ENCODE data around the gene ANKS1A. TPM values are rescaled to one million over a fixed set of nuclear protein-coding genes. Genes with fewer than 3 reads are reported as not detected.

ANKS1A gene
- total and polyA plus RNA-seq, 2 experiments from 2014 or later, result 12.1 to 31.9 TPM

- DNase-seq (ENCODE audit: low spot score) (no peak), ATAC-seq (no peak)
- no peak overlapping the region for H3K4me2 ChIP-seq
- no peak overlapping the region for H3K4me3 ChIP-seq
- peaks cover 41% of the 10 kb centered on the region for H3K79me2 ChIP-seq (replicated peaks; ENCODE audit: insufficient read depth)
- H2AFZ ChIP-seq, result no peak overlapping the region
- H3K36me3 Mint-ChIP-seq (ENCODE audit: low read depth), result no peaks in the 10 kb centered on the region
- no peaks in the 10 kb centered on the region for H3K9me3 Mint-ChIP-seq
- TF ChIP-seq STAT1 (IDR thresholded peaks at IDR 0.05; ENCODE audit: unreplicated experiment), result no peak
- no peak for TF ChIP-seq NANOG (IDR thresholded peaks at IDR 0.05; ENCODE audit: borderline replicate concordance)
- no peak for TF ChIP-seq JUNB (IDR thresholded peaks at IDR 0.05; ENCODE audit: unreplicated experiment)
- no peak for TF ChIP-seq CREB1 (CRISPR knock-in tag; IDR thresholded peaks at IDR 0.05; ENCODE audit: low read depth)
- TF ChIP-seq, protein P1, sequence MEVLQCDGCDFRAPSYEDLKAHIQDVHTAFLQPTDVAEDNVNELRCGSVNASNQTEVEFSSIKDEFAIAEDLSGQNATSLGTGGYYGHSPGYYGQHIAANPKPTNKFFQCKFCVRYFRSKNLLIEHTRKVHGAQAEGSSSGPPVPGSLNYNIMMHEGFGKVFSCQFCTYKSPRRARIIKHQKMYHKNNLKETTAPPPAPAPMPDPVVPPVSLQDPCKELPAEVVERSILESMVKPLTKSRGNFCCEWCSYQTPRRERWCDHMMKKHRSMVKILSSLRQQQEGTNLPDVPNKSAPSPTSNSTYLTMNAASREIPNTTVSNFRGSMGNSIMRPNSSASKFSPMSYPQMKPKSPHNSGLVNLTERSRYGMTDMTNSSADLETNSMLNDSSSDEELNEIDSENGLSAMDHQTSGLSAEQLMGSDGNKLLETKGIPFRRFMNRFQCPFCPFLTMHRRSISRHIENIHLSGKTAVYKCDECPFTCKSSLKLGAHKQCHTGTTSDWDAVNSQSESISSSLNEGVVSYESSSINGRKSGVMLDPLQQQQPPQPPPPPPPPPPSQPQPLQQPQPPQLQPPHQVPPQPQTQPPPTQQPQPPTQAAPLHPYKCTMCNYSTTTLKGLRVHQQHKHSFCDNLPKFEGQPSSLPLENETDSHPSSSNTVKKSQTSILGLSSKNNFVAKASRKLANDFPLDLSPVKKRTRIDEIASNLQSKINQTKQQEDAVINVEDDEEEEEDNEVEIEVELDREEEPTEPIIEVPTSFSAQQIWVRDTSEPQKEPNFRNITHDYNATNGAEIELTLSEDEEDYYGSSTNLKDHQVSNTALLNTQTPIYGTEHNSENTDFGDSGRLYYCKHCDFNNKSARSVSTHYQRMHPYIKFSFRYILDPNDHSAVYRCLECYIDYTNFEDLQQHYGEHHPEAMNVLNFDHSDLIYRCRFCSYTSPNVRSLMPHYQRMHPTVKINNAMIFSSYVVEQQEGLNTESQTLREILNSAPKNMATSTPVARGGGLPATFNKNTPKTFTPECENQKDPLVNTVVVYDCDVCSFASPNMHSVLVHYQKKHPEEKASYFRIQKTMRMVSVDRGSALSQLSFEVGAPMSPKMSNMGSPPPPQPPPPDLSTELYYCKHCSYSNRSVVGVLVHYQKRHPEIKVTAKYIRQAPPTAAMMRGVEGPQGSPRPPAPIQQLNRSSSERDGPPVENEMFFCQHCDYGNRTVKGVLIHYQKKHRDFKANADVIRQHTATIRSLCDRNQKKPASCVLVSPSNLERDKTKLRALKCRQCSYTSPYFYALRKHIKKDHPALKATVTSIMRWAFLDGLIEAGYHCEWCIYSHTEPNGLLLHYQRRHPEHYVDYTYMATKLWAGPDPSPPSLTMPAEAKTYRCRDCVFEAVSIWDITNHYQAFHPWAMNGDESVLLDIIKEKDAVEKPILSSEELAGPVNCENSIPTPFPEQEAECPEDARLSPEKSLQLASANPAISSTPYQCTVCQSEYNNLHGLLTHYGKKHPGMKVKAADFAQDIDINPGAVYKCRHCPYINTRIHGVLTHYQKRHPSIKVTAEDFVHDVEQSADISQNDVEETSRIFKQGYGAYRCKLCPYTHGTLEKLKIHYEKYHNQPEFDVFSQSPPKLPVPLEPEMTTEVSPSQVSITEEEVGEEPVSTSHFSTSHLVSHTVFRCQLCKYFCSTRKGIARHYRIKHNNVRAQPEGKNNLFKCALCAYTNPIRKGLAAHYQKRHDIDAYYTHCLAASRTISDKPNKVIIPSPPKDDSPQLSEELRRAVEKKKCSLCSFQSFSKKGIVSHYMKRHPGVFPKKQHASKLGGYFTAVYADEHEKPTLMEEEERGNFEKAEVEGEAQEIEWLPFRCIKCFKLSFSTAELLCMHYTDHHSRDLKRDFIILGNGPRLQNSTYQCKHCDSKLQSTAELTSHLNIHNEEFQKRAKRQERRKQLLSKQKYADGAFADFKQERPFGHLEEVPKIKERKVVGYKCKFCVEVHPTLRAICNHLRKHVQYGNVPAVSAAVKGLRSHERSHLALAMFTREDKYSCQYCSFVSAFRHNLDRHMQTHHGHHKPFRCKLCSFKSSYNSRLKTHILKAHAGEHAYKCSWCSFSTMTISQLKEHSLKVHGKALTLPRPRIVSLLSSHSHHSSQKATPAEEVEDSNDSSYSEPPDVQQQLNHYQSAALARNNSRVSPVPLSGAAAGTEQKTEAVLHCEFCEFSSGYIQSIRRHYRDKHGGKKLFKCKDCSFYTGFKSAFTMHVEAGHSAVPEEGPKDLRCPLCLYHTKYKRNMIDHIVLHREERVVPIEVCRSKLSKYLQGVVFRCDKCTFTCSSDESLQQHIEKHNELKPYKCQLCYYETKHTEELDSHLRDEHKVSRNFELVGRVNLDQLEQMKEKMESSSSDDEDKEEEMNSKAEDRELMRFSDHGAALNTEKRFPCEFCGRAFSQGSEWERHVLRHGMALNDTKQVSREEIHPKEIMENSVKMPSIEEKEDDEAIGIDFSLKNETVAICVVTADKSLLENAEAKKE (CRISPR knock-in tag; IDR thresholded peaks at IDR 0.05), result no peak
- no peak for TF ChIP-seq POLR2AphosphoS5 (IDR thresholded peaks at IDR 0.05; ENCODE audit: low read depth)
- TF ChIP-seq EZH2phosphoT487 (IDR thresholded peaks at IDR 0.05; ENCODE audit: unreplicated experiment), result no peak
- no peak for TF ChIP-seq EZH2 (IDR thresholded peaks at IDR 0.05; ENCODE audit: low read depth, unreplicated experiment)
- TF ChIP-seq, protein P2, sequence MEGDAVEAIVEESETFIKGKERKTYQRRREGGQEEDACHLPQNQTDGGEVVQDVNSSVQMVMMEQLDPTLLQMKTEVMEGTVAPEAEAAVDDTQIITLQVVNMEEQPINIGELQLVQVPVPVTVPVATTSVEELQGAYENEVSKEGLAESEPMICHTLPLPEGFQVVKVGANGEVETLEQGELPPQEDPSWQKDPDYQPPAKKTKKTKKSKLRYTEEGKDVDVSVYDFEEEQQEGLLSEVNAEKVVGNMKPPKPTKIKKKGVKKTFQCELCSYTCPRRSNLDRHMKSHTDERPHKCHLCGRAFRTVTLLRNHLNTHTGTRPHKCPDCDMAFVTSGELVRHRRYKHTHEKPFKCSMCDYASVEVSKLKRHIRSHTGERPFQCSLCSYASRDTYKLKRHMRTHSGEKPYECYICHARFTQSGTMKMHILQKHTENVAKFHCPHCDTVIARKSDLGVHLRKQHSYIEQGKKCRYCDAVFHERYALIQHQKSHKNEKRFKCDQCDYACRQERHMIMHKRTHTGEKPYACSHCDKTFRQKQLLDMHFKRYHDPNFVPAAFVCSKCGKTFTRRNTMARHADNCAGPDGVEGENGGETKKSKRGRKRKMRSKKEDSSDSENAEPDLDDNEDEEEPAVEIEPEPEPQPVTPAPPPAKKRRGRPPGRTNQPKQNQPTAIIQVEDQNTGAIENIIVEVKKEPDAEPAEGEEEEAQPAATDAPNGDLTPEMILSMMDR (conservative IDR thresholded peaks at IDR 0.05; ENCODE audit: low read depth in 2 of 2), result no peak
- no peak for TF ChIP-seq REST (IDR thresholded peaks at IDR 0.05; ENCODE audit: unreplicated experiment)
- no peak for TF ChIP-seq ETS1 (IDR thresholded peaks at IDR 0.05)
- TF ChIP-seq ZNF331 (CRISPR knock-in tag; IDR thresholded peaks at IDR 0.05; ENCODE audit: low read depth), result no peak
- no peak for TF ChIP-seq ZNF114 (CRISPR knock-in tag; IDR thresholded peaks at IDR 0.05)
- H3K4me1 ChIP-seq (ENCODE audit: insufficient read depth), result peaks cover 20% of the 10 kb centered on the region
- H3K4me1 Mint-ChIP-seq, result peaks cover 35% of the 10 kb centered on the region
- no peaks in the 10 kb centered on the region for H3F3A ChIP-seq (replicated peaks; ENCODE audit: low read depth)
- H3K9me2 ChIP-seq (ENCODE audit: insufficient read depth), result no peaks in the 10 kb centered on the region
- H3K27ac Mint-ChIP-seq, result no peak overlapping the region
- H4K20me1 ChIP-seq (replicated peaks; ENCODE audit: insufficient read depth), result peaks cover 48% of the 10 kb centered on the region
- H3K36me3 ChIP-seq (ENCODE audit: insufficient read depth), result no peaks in the 10 kb centered on the region
- no peaks in the 10 kb centered on the region for H3K27me3 Mint-ChIP-seq (ENCODE audit: insufficient read depth, low read depth, poor library complexity)
- no peaks in the 10 kb centered on the region for H3K27me3 ChIP-seq (ENCODE audit: insufficient read depth)
- no peak overlapping the region for H3K4me3 Mint-ChIP-seq
- H3K27ac ChIP-seq (ENCODE audit: low read depth), result no peak overlapping the region
Observed at GRCh38 chr6:34929241-34929978, 40.4 kb downstream of the ANKS1A start.

All from GM23338 (cell line).